Esophagus squamous epithelium (tissue), 4 donors: Measurements from ENCODE around the gene OR10V1.

ENCODE experiments used
- POLR2A ChIP-seq, 4 donors: fragments of 450-650 bp; IDR thresholded peaks; one replicate each; pipeline ENCODE4 v1.6.1; 2017; ENCODE audit warnings: antibody characterized with exemption in 4 of 4, mild to moderate bottlenecking in 4 of 4, moderate library complexity in 3 of 4
- TF ChIP-seq, protein P1 (sequence below), 6 experiments: fragments of 450-650 bp in 4 of 6; fragments of 200-600 bp in 2 of 6; sonication (generic) in 2 of 6; IDR thresholded peaks; one replicate each; pipeline ENCODE4 v1.5.1; 2016 to 2019; ENCODE audit warnings: antibody characterized with exemption in 6 of 6, mild to moderate bottlenecking in 4 of 6, moderate library complexity in 4 of 6

DNA sequence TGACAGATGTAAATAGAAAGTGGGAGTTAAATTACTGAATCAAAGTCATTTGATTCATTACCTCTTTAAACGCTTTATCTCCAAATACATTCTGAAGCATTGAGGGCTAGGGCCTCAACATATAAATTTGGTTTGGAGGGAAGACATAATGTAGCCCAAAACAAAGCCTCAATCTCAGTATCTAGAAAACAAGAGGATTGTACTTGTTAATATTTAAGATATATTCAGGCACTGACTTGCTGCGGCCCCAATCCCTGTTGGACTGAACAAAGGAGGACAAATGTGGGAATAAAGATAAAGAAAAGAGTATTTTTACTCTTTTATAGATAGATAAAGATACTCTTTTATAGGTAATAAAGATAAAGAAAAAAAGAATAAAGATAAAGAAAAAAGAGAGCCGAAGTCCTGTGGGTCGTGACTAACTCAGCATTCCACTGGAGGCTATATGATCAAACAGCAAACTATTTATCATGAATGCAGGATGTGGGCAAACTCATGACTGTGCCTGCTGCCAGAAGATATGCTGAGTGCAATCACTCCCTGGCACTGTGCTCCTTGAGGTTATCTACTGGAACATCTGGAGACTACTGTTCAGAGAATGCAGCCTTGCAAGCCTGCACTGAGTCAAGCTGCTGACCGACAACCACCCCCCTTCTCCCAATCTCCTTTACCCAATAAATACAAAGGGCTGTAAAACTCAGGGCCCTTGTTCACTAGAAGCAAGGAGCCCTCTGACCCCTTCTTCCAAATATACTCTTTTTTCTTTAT lies 6.9 kb downstream of the OR10V1 start:
- TF ChIP-seq, protein P1, sequence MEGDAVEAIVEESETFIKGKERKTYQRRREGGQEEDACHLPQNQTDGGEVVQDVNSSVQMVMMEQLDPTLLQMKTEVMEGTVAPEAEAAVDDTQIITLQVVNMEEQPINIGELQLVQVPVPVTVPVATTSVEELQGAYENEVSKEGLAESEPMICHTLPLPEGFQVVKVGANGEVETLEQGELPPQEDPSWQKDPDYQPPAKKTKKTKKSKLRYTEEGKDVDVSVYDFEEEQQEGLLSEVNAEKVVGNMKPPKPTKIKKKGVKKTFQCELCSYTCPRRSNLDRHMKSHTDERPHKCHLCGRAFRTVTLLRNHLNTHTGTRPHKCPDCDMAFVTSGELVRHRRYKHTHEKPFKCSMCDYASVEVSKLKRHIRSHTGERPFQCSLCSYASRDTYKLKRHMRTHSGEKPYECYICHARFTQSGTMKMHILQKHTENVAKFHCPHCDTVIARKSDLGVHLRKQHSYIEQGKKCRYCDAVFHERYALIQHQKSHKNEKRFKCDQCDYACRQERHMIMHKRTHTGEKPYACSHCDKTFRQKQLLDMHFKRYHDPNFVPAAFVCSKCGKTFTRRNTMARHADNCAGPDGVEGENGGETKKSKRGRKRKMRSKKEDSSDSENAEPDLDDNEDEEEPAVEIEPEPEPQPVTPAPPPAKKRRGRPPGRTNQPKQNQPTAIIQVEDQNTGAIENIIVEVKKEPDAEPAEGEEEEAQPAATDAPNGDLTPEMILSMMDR (IDR thresholded peaks at IDR 0.05) = no peak
- TF ChIP-seq POLR2A (IDR thresholded peaks at IDR 0.05) = no peak
